OCI-LY1 (cell line): ENCODE results near the gene CITED1.

Experiments
- CTCF ChIP-seq: fragments of 200-600 bp; sonication (generic), shearing (Covaris generic); IDR thresholded peaks from 2 replicates; pipeline ENCODE4 v1.5.1; 2017; ENCODE audit warnings: mild to moderate bottlenecking, antibody characterized with exemption, low read length, moderate library complexity, mixed read lengths
- EZH2 ChIP-seq: fragments of 200-600 bp; sonication (generic), shearing (Covaris generic); IDR thresholded peaks from 2 replicates; pipeline ENCODE4 v1.8.0; 2017; ENCODE audit warnings: borderline replicate concordance, mixed run types, mild to moderate bottlenecking, antibody characterized with exemption, low read length, moderate library complexity, mixed read lengths

- TF ChIP-seq CTCF = no peak
- no peak for TF ChIP-seq EZH2
Measured at GRCh38 chrX:72316408-72317110, 10.8 kb upstream of the CITED1 start.
